Measurements from ENCODE around the gene ZNF423. TPM values are rescaled to one million over a fixed set of nuclear protein-coding genes. Genes with fewer than 3 reads are reported as not detected.

ZNF423 gene
- total and polyA plus RNA-seq, 12 donors, result 1.7 to 10.6 (median 5.5) TPM

DNA sequence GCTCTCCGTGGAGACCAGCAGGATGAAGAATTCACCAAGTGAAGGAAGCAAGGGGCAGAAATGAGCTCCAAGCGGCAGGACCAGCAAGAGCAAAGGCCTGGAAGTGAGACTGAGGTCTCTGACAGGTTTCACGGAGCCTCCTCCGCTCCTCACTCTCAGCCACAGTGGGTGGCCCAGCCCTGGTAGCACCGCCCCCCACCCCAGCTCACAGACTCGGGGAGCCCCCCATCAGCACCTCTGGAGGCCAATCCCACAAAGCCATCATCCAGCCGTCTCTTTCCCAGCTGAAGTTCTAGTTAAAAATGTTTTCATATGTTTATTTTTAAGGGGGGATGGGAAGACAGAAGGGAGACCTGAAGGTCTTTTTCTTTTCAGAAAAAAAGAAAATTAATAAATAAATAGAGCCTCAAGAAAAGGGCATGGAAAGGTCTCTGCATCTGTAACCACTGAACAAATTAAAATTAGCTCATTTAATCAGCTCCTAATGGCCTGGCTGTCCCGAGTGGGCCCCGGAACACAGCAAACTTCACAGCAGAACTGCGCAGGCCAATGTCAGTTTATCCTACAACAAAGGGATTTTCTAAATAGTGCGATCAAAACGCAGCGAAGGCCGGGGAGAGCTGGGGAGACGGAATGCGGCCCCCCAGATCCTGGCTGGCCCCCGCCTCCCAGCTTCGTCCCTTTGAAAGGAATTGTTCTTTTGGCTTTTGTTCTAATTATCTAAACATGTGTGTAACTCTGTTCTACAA lies 190.3 kb downstream of the ZNF423 start:
- intact Hi-C loops (cut with DNase I), result no loop called here

DNA sequence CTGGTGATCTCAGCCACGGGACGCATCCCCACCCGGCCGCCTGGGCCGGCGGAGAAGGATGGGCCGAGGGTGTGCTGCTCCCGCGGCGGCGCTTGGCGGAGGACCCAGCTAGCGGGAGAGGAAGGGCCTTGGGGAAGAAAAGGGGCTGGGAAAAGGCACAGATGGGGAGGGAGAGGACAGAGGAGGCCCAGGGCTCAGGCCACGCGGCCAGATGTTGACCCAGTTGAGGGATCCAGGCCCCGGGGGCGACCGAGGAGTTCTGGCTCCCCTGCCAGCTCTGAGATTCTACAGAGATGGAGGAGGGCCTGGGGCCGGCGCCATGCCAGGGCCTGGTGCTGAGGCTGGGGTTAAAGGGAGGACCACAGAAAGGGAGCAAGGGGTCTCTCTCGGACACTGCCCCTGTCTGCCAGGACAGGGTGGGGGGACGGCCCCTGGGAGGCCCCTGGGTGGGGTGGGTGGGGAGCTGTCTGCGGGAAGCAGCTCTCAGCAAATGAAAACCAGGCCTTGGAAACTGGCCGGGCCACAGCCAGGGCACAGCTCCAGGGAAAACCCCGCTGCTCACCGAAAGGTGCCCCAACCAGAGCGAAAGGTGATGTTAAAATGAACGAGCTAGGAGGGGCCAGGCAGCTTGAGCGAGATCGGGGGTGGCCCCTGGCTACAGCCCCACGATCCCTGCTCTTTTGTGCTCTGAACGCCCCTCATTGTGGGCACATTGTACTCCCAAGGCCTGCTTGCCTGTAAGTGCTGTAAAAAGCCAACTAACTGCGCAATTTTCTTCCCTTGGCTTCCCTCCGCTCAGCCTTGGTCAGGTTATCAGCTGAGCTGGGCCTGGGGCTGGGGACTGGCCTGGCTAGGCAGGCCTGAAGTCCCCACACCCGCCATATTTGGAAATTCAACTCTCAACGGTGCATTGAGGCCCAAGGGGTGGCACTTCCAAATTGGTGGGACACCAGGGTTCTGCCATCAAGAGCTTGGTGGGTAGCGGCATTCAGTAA lies 191.4 kb downstream of the ZNF423 start:
- Histone ChIP-seq H3K36me3 (replicated peaks in 1 of 2) (no peaks in the 10 kb centered on the region), H3K9me3 (replicated peaks in 1 of 3) (no peaks in the 10 kb centered on the region), H3K27me3 (no peaks in the 10 kb centered on the region), H3K27ac (peak overlapping the region in 3 of 5 donors; percentile 26 to 85 (median 45)), H3K4me1 (replicated peaks in 1 of 2) (no peaks in the 10 kb centered on the region), H3K4me3 (peak overlapping the region in 1 of 4 donors; percentile 23)
- 71 to 82% (median 75%) methylated on average over 33 to 37 of the region's 37 CpGs for WGBS, 4 donors
- no peak for TF ChIP-seq POLR2A (IDR thresholded peaks at IDR 0.05)
- TF ChIP-seq, protein P1, sequence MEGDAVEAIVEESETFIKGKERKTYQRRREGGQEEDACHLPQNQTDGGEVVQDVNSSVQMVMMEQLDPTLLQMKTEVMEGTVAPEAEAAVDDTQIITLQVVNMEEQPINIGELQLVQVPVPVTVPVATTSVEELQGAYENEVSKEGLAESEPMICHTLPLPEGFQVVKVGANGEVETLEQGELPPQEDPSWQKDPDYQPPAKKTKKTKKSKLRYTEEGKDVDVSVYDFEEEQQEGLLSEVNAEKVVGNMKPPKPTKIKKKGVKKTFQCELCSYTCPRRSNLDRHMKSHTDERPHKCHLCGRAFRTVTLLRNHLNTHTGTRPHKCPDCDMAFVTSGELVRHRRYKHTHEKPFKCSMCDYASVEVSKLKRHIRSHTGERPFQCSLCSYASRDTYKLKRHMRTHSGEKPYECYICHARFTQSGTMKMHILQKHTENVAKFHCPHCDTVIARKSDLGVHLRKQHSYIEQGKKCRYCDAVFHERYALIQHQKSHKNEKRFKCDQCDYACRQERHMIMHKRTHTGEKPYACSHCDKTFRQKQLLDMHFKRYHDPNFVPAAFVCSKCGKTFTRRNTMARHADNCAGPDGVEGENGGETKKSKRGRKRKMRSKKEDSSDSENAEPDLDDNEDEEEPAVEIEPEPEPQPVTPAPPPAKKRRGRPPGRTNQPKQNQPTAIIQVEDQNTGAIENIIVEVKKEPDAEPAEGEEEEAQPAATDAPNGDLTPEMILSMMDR (IDR thresholded peaks at IDR 0.05), result no peak
- intact Hi-C loops (cut with DNase I), result no loop called here
- DNase-seq, result peak in 1 of 7 donors; percentile 21

More for the DNA sequence above, 190.3 kb downstream of the ZNF423 start:
- no peak for TF ChIP-seq POLR2A (IDR thresholded peaks at IDR 0.05)
- TF ChIP-seq, protein P1 (IDR thresholded peaks at IDR 0.05), result no peak
- no peaks in the 10 kb centered on the region for H3K27me3 ChIP-seq
- no peak for DNase-seq
- 80 to 84% (median 83%) methylated on average over 17 to 18 of the region's 18 CpGs for WGBS, 4 donors
- no peaks in the 10 kb centered on the region for H3K36me3 ChIP-seq (replicated peaks in 1 of 2)
- H3K4me1 ChIP-seq (replicated peaks in 1 of 2), result no peaks in the 10 kb centered on the region
- no peaks in the 10 kb centered on the region for H3K9me3 ChIP-seq (replicated peaks in 1 of 3)
- no peak overlapping the region for H3K4me3 ChIP-seq
- peak overlapping the region in 1 of 5 donors; percentile 85 for H3K27ac ChIP-seq

DNA sequence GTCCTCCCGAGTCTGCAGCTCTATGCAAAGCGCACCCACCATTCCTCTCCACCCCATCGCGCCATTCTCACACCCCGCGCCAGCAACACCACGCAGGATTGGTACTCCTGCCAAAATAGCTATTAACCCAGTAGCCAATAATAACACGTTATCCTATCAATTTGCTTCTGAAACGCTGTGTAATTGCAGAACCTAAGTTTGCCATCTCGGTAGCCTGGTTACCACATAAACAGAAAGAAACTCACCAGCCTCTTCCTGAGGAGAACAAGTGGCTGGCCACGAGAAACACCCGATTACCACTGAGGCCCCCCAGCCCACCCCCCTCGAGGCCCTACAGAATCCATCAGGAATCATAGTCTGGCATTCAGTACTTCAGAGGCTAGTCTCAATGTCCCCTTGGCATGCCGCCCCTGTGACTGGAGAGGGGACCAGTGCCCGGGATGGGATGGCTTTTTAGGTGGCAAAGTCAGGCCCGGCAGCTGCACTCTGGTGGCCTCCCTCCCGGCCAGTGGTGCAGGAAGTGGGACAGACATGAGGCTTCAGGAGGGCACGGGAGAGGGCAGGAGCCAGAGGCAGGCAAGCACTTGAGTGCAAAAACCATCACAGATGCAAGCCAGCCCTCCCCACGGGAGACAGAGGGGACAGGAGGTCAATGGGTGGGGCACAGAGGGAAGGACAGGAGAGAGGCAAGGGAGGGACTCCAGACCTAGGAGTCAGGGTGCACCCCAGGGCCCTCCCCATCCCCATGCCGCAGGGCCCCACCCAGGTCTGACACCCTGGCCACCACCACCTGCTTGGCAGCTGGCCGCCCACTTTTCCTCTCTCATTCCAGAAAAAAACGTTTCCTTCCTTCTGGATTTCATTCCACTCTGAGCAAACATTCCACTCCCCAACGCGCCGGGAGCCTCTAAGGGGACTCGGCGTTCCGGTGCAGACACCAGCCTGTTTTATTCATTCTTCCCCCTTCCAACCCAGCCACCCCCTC lies 192.5 kb downstream of the ZNF423 start:
- peak in 1 of 7 donors; percentile 19 for DNase-seq
- Histone ChIP-seq H3K27ac (peak overlapping the region in 3 of 5 donors; percentile 26 to 85 (median 45)), H3K4me3 (peak overlapping the region in 1 of 4 donors; percentile 23), H3K9me3 (replicated peaks in 1 of 3) (no peaks in the 10 kb centered on the region), H3K4me1 (replicated peaks in 1 of 2) (no peaks in the 10 kb centered on the region), H3K36me3 (replicated peaks in 1 of 2) (no peaks in the 10 kb centered on the region), H3K27me3 (no peaks in the 10 kb centered on the region)
- TF ChIP-seq, protein P1 (IDR thresholded peaks at IDR 0.05), result no peak
- TF ChIP-seq POLR2A (IDR thresholded peaks at IDR 0.05), result no peak
- 59 to 75% (median 66%) methylated on average over 26 to 28 of the region's 28 CpGs for WGBS, 4 donors
- intact Hi-C loops (cut with DNase I), result no loop called here
